WTC11 (cell line): ENCODE results near the gene SLC13A2. TPM values are rescaled to one million over a fixed set of nuclear protein-coding genes. Genes with fewer than 3 reads are reported as not detected.

ENCODE experiments used
- ATAC-seq: fragments of 200-7000 bp; cut with Tn5 transposase; 2 replicates; pipeline ENCODE4 v1.10.0; 2021; ENCODE audit warnings: mild to moderate bottlenecking, moderate library complexity
- CTCF ChIA-PET: fragments of 300-600 bp; sonication (Branson Sonifier 250); formaldehyde crosslinking; loops from one replicate; lab custom pipeline; 2021; ENCODE audit warnings: antibody characterized with exemption; lab: Charles Lee
- POLR2A ChIA-PET: fragments of 350-600 bp; sonication (Branson Sonifier 250); formaldehyde crosslinking; loops from one replicate; lab custom pipeline; 2021; ENCODE audit warnings: antibody characterized with exemption; lab: Charles Lee
- DNase-seq: peaks from one replicate; pipeline ENCODE4 v3.0.0; 2021; ENCODE audit warnings: low spot score
- H3K27ac Mint-ChIP-seq: 2 replicates; pipeline ENCODE4 v1.8.0; 2021; ENCODE audit warnings: mixed read lengths
- H3K27me3 Mint-ChIP-seq: 2 replicates; pipeline ENCODE4 v1.8.0; 2021; ENCODE audit warnings: low read depth, mild to moderate bottlenecking, moderate library complexity, mixed read lengths
- H3K36me3 Mint-ChIP-seq: 2 replicates; pipeline ENCODE4 v1.8.0; 2021; ENCODE audit warnings: mixed read lengths
- H3K4me1 Mint-ChIP-seq: 2 replicates; pipeline ENCODE4 v1.8.0; 2022; ENCODE audit warnings: mixed read lengths
- H3K4me3 Mint-ChIP-seq: 2 replicates; pipeline ENCODE4 v1.8.0; 2021; ENCODE audit warnings: mild to moderate bottlenecking, moderate library complexity, mixed read lengths
- H3K9me3 Mint-ChIP-seq: 2 replicates; pipeline ENCODE4 v1.8.0; 2021; ENCODE audit warnings: mixed read lengths
- AR ChIP-seq: fragments of 250-450 bp; sonication (Bioruptor Pico); IDR thresholded peaks from 2 replicates; pipeline ENCODE4 v1.9.0; 2021; ENCODE audit warnings: mild to moderate bottlenecking
- CDX4 ChIP-seq: fragments of 250-450 bp; sonication (Bioruptor Pico); IDR thresholded peaks from 2 replicates; pipeline ENCODE4 v1.9.0; 2021; ENCODE audit warnings: moderate library complexity, mild to moderate bottlenecking, inconsistent platforms, borderline replicate concordance
- ERG ChIP-seq: fragments of 250-450 bp; sonication (Bioruptor Pico); IDR thresholded peaks from 2 replicates; pipeline ENCODE4 v1.8.0; 2021; ENCODE audit warnings: mild to moderate bottlenecking
- FOXJ3 ChIP-seq: sonication (generic); formaldehyde crosslinking; IDR thresholded peaks from 2 replicates; pipeline ENCODE4 v1.9.0; 2021; ENCODE audit warnings: missing genetic modification reagents, mild to moderate bottlenecking, borderline replicate concordance
- FOXK1 ChIP-seq: sonication (generic); formaldehyde crosslinking; IDR thresholded peaks from 2 replicates; pipeline ENCODE4 v1.8.0; 2022; ENCODE audit warnings: mild to moderate bottlenecking, moderate library complexity, missing genetic modification reagents
- FOXP1 ChIP-seq: sonication (generic); formaldehyde crosslinking; IDR thresholded peaks from 2 replicates; pipeline ENCODE4 v1.8.0; 2022; ENCODE audit warnings: missing genetic modification reagents, mild to moderate bottlenecking, moderate library complexity, borderline replicate concordance
- FOXP4 ChIP-seq: sonication (generic); formaldehyde crosslinking; IDR thresholded peaks from 2 replicates; pipeline ENCODE4 v1.8.0; 2022; ENCODE audit warnings: mild to moderate bottlenecking, missing genetic modification reagents
- GTF2I ChIP-seq: fragments of 250-450 bp; sonication (Bioruptor Pico); conservative IDR thresholded peaks from 2 replicates; pipeline ENCODE4 v1.4.0; 2021; ENCODE audit warnings: mild to moderate bottlenecking
- IRF1 ChIP-seq: sonication (generic); formaldehyde crosslinking; IDR thresholded peaks from 2 replicates; pipeline ENCODE4 v1.8.0; 2023; ENCODE audit warnings: missing genetic modification reagents
- MLX ChIP-seq: sonication (generic); formaldehyde crosslinking; IDR thresholded peaks from 2 replicates; pipeline ENCODE4 v1.8.1; 2023; ENCODE audit warnings: mild to moderate bottlenecking, missing genetic modification reagents, moderate library complexity
- PRDM15 ChIP-seq: sonication (generic); formaldehyde crosslinking; IDR thresholded peaks from 2 replicates; pipeline ENCODE4 v1.8.0; 2022; ENCODE audit warnings: missing genetic modification reagents
- RORB ChIP-seq: fragments of 250-450 bp; sonication (Bioruptor Pico); IDR thresholded peaks from 2 replicates; pipeline ENCODE4 v1.9.0; 2021; ENCODE audit warnings: mild to moderate bottlenecking
- TEAD1 ChIP-seq: sonication (generic); formaldehyde crosslinking; IDR thresholded peaks from 2 replicates; pipeline ENCODE4 v1.8.0; 2022; ENCODE audit warnings: mild to moderate bottlenecking, missing genetic modification reagents
- ZNF138 ChIP-seq: sonication (generic); formaldehyde crosslinking; conservative IDR thresholded peaks from 2 replicates; pipeline ENCODE4 v1.8.1; 2022; ENCODE audit warnings: mild to moderate bottlenecking, moderate library complexity, missing genetic modification reagents
- ZNF396 ChIP-seq: fragments of 250-450 bp; sonication (Bioruptor Pico); IDR thresholded peaks from 2 replicates; pipeline ENCODE4 v1.8.0; 2021; ENCODE audit warnings: mild to moderate bottlenecking, moderate library complexity, borderline replicate concordance
- ZNF416 ChIP-seq: fragments of 250-450 bp; sonication (Bioruptor Pico); IDR thresholded peaks from 2 replicates; pipeline ENCODE4 v1.9.0; 2021; ENCODE audit warnings: mild to moderate bottlenecking, inconsistent platforms
- ZNF425 ChIP-seq: fragments of 250-450 bp; sonication (Bioruptor Pico); conservative IDR thresholded peaks from 2 replicates; pipeline ENCODE4 v1.9.0; 2021; ENCODE audit warnings: mild to moderate bottlenecking
- ZNF512 ChIP-seq: sonication (generic); formaldehyde crosslinking; IDR thresholded peaks from 2 replicates; pipeline ENCODE4 v1.8.1; 2022; ENCODE audit warnings: missing genetic modification reagents, borderline replicate concordance
- total RNA-seq: library from RNA; stranded (reverse); gene quantifications from 3 replicates; pipeline ENCODE4 v1.2.3, GENCODE V29; 2021

Gene SLC13A2
- total RNA-seq, 1 experiment from 2014 or later = not detected

- TF ChIP-seq PRDM15 (CRISPR knock-in tag) (no peak), GTF2I (no peak), FOXK1 (CRISPR knock-in tag) (no peak), ZNF396 (no peak), RORB (CRISPR knock-in tag) (no peak), ERG (no peak), MLX (CRISPR knock-in tag) (no peak)
Observed at GRCh38 chr17:28447396-28447760, 26.1 kb upstream of the SLC13A2 start (continued).

- Mint-ChIP-seq H3K9me3 (peaks cover 27% of the 10 kb centered on the region), H3K4me3 (no peak overlapping the region), H3K27ac (no peak overlapping the region), H3K27me3 (peaks cover 18% of the 10 kb centered on the region), H3K36me3 (0 out of 2 replicates have a peak, but pooled peaks cover 4% of the 10 kb centered on the region), H3K4me1 (no peaks in the 10 kb centered on the region)
- POLR2A ChIA-PET = no interaction called here
- DNase-seq (no peak), ATAC-seq (no peak)
- CTCF ChIA-PET = interaction anchor here (1.7 kb wide), 1 partner anchor 33 kb away, joined by 9 read pairs; no protein-coding TSS in a partner anchor
- TF ChIP-seq AR (CRISPR knock-in tag) (no peak), FOXJ3 (CRISPR knock-in tag) (no peak), ZNF138 (no peak), IRF1 (CRISPR knock-in tag) (no peak), FOXP4 (CRISPR knock-in tag) (no peak), ZNF396 (no peak), ZNF512 (no peak), ZNF416 (CRISPR knock-in tag) (no peak), ZNF425 (CRISPR knock-in tag) (no peak), FOXP1 (CRISPR knock-in tag) (no peak), CDX4 (no peak), TEAD1 (CRISPR knock-in tag) (no peak)
Observed at GRCh38 chr17:28449859-28450258, 23.6 kb upstream of the SLC13A2 start.
